Activated CD4-positive, alpha-beta T cell treated with anti-CD3 and anti-CD28 coated beads, Interleukin-2, amount 50 U/mL, for 4 hours (primary cell): ENCODE data around the gene LRRN3.
A peak's percentile ranks its signal among the peaks of the same experiment; 100 is the strongest.

Source experiments
- DNase-seq, 2 experiments: peaks; one replicate each; pipeline ENCODE4 v3.0.0-alpha.2; 2020

The LRRN3 gene

DNA sequence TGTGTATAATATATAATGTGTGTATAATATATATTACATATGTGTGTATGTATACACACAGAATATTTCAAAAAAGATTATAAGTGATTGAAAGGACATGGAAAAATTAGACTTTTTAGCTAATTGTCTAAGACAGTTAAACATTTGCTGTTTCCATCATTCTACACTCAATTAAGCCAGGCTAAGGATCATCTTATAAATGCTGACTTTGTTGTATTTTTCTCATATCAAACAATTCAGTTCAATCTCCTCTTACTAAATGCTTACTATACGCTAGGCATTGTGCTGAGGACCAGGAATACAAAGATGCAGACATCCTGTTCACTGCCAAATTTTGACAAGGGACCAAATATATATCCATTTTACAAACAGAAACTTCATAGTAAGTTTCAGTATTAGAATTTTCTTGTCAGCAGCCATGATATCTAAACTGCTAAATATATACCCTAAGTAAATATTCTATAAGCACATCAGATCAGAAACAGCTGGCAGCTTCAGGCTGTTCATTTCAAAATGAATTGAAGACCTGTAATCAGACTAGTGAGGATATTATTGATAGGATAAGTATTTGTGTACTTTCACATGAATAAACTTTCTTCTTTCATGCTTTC is 10.3 kb upstream of the LRRN3 start:
- DNase-seq: no peak

- no peak for DNase-seq
Observed at GRCh38 chr7:111081546-111082267, 9.2 kb upstream of the LRRN3 start.

GRCh38 chr7:111082351-111082750 is 8.6 kb upstream of the LRRN3 start:
- no peak for DNase-seq

- peak; percentile 21 to 35 for DNase-seq
Observed at GRCh38 chr7:111083413-111083812, 7.5 kb upstream of the LRRN3 start.

- DNase-seq: no peak
Observed at GRCh38 chr7:111085356-111085755, 5.6 kb upstream of the LRRN3 start.

GRCh38 chr7:111086532-111086931 is 4.4 kb upstream of the LRRN3 start:
- peak in 1 of 2 experiments; percentile 6 for DNase-seq

DNA sequence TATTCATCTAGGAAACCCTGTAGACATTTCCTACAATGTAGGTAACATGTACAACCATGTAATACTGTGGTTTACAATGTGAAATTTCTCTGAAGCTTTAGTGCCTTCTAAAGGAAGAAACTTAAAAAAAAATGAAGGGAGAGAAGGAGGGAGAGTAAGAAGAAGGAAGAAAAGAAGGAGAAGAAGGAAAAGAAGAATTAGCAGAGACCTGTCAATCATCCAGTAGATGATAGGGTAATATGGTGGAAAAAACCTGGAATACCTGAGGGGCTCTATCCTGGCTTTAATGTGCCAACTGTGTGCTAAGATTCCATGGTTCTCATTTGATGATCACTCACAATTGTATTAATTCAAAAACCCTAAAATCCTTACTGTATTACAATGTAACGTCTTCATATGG is 2.6 kb upstream of the LRRN3 start:
- no peak for DNase-seq

DNA sequence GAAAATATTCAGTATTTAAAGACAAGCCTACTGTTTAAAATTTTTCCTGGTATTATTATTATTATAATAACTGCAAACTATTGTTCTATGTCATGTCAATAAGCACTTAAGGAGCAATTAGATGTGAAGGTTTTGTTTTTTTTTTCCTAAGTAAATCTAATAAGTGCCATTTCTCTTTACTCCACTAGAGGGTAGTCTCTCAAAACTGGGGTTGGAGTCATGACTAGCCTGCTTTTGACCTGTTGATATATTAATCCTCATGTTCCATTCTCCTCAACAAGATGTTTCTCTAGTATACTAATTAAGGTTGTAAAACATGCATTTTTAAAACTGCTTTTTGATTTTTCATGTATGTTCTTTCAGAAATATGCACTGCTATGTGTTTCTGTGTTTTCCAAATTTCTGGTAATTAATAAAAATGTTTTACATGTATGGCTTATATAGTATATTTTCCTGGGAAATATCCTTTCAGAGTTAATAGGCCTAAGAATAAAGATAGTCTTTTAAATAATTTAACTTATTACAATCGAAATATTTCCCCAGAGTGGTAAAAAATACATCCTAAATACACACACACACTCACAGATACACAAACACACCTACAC is 1.0 kb upstream of the LRRN3 start:
- DNase-seq: no peak

DNA sequence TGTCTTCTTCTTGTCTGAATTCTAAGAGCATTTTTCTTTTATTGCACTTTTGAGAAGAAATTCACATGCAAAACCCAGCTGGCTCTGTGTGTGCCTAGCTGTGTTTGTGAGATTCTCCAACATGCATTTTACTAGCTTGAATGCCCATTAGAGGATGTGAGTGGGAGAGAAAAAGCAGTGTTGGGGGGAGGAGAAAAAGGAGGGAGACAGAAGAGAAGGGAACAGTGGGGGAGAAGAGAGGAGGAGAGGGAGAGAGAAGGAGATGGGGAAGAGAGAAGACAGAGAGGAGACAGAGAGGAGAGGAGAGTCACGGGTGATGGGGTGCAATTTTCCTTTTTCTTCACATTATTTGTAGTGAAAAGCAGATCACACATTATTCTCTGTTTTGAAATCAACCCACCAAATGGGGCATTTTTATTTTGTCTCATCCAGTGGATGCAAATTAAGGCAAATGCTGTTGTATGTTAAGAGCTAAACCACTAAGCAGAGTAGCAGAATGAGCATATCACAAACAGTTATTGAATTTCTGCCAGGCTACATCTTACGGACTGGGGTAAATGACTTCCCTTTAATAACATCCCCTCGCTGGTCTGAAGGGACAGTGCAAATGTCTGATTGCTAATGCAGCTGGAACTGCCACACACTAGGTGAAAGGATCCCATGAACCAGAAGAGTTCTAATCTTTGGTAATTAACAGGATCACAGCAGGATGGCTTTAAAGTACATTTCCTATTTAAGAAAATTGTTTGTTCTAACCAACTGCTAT is 849 bp downstream of the LRRN3 start:
- no peak for DNase-seq

DNA sequence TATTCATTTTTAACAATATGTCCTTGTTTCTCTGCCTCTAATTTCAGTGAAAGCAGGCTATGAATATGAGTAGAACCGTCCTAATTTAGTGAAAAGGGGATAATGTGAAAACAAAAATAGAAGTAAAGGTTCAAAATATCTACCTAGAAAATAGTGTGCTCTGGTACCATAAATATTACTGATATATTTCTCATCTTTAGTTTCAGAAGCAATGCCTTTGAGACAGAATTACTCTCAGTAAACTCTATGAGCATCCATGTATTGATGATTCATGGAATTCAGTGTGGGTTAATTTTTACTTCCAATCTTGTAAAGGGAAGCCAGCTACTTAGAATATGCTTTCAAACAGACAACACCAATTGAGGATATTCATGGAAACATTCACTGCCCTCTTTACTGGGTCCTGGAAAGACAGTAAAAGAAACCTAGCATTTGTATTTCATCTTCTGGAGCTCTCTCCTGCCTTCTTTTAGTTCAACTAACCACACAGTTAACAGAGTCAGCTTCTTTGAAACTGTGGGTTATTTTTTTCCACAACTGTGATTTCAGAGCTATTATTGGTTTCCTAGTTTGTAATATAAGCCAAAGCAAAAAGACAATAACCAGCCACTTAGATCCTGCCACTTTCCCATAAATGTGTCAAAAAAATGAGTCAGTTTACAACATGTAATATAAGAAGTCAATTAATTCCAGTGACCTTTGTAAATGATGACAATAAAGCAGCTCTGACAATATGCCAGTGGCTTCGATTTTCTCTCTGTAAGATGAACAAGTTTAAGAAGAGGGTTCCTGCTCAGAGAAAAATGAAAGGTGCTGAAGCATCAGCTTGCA is 1.7 kb downstream of the LRRN3 start:
- DNase-seq: no peak

GRCh38 chr7:111093496-111093895 is 2.6 kb downstream of the LRRN3 start:
- DNase-seq: no peak

DNA sequence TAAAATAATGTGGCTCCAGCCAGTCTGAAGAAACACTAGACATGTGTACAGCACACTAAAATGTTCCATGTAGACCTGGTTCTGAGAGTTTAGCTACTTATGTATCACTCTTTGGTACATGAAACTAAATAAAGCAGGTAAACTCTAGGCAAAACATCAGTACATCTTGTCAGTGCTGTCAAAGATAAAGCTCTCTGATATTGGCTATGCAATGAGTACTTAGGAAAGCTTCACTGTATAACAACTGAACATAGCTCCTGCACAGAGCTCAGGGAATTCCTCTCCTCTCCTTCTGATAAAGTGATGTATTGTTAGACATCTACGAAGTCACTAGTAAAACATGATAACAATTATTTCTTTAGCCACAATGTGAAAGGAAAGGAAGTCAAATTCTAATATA is 3.5 kb downstream of the LRRN3 start:
- DNase-seq: no peak

GRCh38 chr7:111096997-111097396 is 6.1 kb downstream of the LRRN3 start:
- DNase-seq: no peak

GRCh38 chr7:111098011-111098925 is 7.3 kb downstream of the LRRN3 start:
- DNase-seq: peak; percentile 64

DNA sequence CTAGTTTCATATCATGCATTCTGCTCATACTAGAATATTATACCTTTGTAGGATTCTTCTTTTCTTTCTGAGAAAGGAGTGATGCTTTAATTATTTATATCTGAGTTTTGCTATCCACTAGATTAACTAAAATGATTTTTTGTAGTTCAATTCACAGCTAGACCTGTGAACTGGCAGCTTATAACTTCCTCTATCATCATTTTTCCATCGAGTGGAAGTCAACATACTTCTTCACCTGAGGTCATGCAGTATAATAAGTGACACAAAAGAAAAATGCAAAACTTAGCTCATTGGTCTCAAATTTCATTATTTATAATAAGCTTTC is 8.0 kb downstream of the LRRN3 start:
- DNase-seq: no peak

DNA sequence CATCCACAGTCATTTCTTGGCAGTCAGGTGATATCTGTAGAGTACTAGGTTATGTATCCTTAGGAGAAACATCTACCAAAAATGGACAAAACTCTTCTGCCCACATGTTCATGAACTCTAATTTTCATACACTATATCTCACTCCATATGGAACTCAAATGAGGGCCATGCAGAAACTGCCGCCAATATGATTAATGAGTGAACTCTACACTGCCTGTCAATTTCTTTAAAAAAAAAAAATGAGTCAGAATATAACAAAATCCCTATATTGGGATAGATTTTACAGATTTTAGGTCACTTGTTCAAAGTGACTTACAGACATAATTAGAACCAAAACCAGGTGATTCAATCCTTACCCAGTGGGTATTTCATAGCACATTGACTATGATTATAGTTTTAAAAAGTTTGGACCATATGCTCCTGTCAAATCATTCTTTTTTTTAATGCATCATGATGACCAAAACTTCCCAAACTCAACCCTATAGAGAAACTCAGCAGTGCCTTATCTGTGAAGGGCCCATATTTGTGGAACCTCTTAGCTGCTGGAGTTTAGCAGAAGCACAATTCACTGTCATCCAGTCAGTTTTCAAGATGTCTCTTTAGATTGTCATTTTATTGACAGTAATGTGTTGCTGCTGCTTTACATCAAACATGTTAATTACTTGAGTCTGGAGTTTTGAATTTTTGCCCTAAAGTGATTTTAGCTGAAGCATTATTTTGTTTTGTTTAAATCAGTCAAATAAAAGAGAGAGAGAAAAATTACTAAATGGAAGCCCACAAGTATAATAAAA is 11.1 kb downstream of the LRRN3 start:
- DNase-seq: no peak

DNA sequence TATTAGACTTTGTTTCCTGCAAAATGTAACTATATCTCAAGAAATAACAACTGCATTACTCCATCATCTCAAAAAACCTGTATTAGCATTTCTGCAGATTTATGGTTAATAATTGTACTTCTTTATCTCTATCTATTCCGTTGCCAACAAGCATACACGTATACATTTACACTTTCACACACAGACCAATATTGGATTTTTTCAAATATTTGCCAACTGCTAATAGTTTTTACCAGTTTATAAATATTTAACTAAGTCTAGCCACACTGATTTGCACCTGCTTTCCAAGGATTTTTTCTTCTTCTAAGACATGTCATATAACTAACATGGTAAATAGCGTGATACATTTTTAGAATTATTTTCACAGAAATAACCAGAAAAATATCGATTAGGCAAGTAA is 12.2 kb downstream of the LRRN3 start:
- DNase-seq: no peak

DNA sequence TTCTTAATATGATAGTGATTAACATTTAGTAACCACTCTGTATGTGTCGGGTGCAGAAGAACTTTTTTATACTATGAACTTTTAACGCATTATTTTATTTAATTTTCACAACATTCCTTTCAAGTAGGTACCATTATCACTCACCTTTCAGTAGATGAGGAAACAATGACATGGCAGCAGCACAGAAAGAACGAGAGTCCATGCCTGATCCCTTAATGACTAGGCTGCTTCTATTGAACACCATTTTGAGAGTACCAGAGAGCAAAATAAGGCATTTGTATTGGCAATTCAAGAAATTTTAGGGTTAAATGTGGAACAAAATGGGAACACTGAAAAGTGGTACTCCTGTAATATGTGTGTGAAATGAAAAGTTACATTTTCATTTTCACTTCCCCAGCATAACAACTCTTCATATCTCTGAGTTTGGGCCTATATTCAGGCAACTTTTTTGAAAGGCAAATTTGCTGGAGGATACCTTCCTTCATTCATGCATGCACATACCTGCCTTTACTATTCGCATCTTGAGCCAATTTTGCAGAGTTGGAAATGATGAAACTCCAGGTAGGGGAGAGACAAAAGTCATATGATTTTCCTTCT is 12.8 kb downstream of the LRRN3 start:
- DNase-seq: no peak

GRCh38 chr7:111104710-111105109 is 13.8 kb downstream of the LRRN3 start:
- DNase-seq: no peak

DNA sequence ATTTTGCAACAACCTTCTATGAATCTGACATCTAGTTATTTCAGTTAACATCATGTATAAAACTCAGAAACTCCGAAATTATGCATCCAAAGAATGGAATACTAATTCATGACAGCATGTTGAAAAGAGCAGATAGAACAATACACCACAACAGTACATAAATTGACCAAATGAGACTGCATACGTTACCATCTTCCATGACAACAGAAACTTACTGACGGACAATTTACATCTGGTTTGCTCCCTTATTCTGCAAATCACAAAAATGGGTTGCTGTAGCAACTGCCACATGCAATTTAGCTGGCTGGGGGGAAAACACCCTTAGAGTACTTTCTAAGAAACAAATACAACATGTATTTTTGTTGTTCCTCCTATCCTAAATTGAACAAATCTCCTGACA is 14.3 kb downstream of the LRRN3 start:
- no peak for DNase-seq

- no peak for DNase-seq
Observed at GRCh38 chr7:111107579-111107978, 16.7 kb downstream of the LRRN3 start.
